PC-9 (cell line): ENCODE measurements around the gene LMX1A. TPM values are rescaled to one million over a fixed set of nuclear protein-coding genes. Genes with fewer than 3 reads are reported as not detected.

ENCODE experiments used
- BruUV-seq: library from RNA; stranded (reverse); fragments of 400-500 nt; replicated peaks from 2 replicates; lab custom pipeline; 2021; lab: Mats Ljungman, UMichigan
- CTCF ChIA-PET: fragments of 300-600 bp; sonication (Branson Sonifier 250); formaldehyde crosslinking; loops from one replicate; lab custom pipeline; 2022; ENCODE audit warnings: antibody characterized with exemption; lab: Charles Lee
- POLR2A ChIA-PET: fragments of 300-600 bp; sonication (Branson Sonifier 250); formaldehyde crosslinking; loops from one replicate; lab custom pipeline; 2022; ENCODE audit warnings: antibody characterized with exemption; ENCODE audit not compliant: unreplicated experiment; lab: Charles Lee
- DNase-seq, 2 experiments: peaks; one replicate each; pipeline versions ENCODE4 v3.0.0 to v3.0.0-alpha.2; 2015 to 2022; ENCODE audit warnings: mixed read lengths in 1 of 2
- H2AFZ ChIP-seq: fragments of 200-600 bp; sonication (generic); 2 replicates; pipeline ENCODE4 v1.8.1; 2017; ENCODE audit warnings: antibody characterized with exemption
- H3F3A ChIP-seq: fragments of 200-600 bp; sonication (generic); 2 replicates; pipeline ENCODE4 v1.8.1; 2017; ENCODE audit warnings: antibody characterized with exemption, mild to moderate bottlenecking, low read depth; ENCODE audit not compliant: insufficient read depth
- H3K27ac ChIP-seq: fragments of 200-600 bp; sonication (generic); 2 replicates; pipeline ENCODE4 v1.6.1; 2016; ENCODE audit warnings: mixed run types
- H3K27me3 ChIP-seq: fragments of 200-600 bp; sonication (generic); 2 replicates; pipeline ENCODE4 v1.6.1; 2016; ENCODE audit warnings: low read depth, mixed run types; ENCODE audit not compliant: insufficient read depth
- H3K36me3 ChIP-seq: fragments of 200-600 bp; sonication (generic); 2 replicates; pipeline ENCODE4 v1.6.1; 2016; ENCODE audit warnings: low read depth, mixed run types
- H3K4me1 ChIP-seq: fragments of 200-600 bp; sonication (generic); replicated peaks from 2 replicates; pipeline ENCODE4 v1.6.1; 2016; ENCODE audit warnings: mixed run types; ENCODE audit not compliant: insufficient read depth
- H3K4me2 ChIP-seq: fragments of 200-600 bp; sonication (generic); 2 replicates; pipeline ENCODE4 v1.6.1; 2017; ENCODE audit warnings: mixed run types
- H3K4me3 ChIP-seq: fragments of 200-600 bp; sonication (generic); 2 replicates; pipeline ENCODE4 v1.6.1; 2016; ENCODE audit warnings: mixed run types
- H3K79me2 ChIP-seq: fragments of 200-600 bp; sonication (generic); 2 replicates; pipeline ENCODE4 v1.6.1; 2017; ENCODE audit warnings: low read depth, mixed run types
- H3K9me2 ChIP-seq: fragments of 200-600 bp; sonication (generic); 2 replicates; pipeline ENCODE4 v1.8.1; 2017; ENCODE audit warnings: mild to moderate bottlenecking; ENCODE audit not compliant: insufficient read depth
- H3K9me3 ChIP-seq: fragments of 200-600 bp; sonication (generic); 2 replicates; pipeline ENCODE4 v1.8.1; 2016; ENCODE audit warnings: low read depth; ENCODE audit not compliant: insufficient read depth
- H4K20me1 ChIP-seq: fragments of 200-600 bp; sonication (generic); 2 replicates; pipeline ENCODE4 v1.8.1; 2017; ENCODE audit not compliant: insufficient read depth
- CTCF ChIP-seq: fragments of 200-600 bp; sonication (generic); conservative IDR thresholded peaks from 2 replicates; pipeline ENCODE4 v1.6.1; 2017; ENCODE audit warnings: mixed run types, antibody characterized with exemption, mild to moderate bottlenecking, moderate library complexity
- EZH2 ChIP-seq: fragments of 200-600 bp; sonication (generic); IDR thresholded peaks from 2 replicates; pipeline ENCODE4 v1.8.0; 2017; ENCODE audit warnings: antibody characterized with exemption, low read depth
- intact Hi-C: fragments of 100-400 bp; cut with micrococcal nuclease; formaldehyde crosslinking; loops from one replicate; pipeline ENCODE4 v1.10.0; 2022; ENCODE audit not compliant: unreplicated experiment
- total RNA-seq: library from RNA; stranded (reverse); gene quantifications from 2 replicates; pipeline ENCODE4 v1.2.3, GENCODE V29; 2021

LMX1A gene
- total RNA-seq, 1 experiment from 2014 or later = not detected

DNA sequence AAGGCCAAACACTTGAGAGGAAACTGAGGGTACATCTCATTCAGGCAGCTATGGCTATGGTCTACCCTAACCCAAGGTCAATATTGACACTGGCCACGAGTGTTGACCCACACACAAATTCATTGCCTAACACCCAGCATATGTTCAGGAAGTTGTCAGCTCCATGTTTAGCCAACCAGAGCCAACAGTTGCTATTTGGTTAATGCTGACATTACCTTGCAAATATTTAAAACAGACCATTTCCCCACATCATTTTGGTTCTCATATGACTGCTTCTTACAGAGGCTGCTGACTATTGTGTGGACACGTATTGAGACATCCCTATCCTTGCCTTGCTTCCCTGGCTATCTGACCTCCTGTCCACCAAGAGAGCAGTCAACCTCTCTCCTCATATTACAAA is 97.3 kb downstream of the LMX1A start:
- no peaks in the 10 kb centered on the region for H3K9me2 ChIP-seq
- intact Hi-C loops = no loop called here
- H3K4me3 ChIP-seq = no peak overlapping the region
- TF ChIP-seq EZH2 (no peak), CTCF (no peak)
- DNase-seq = peak in 1 of 2 experiments; percentile 42
- no peaks in the 10 kb centered on the region for H3K9me3 ChIP-seq
- H2AFZ ChIP-seq = no peak overlapping the region
- no peak overlapping the region for H3K4me2 ChIP-seq
- H3K36me3 ChIP-seq = no peaks in the 10 kb centered on the region
- H3K4me1 ChIP-seq = no peaks in the 10 kb centered on the region
- no peaks in the 10 kb centered on the region for H3K79me2 ChIP-seq
- H3K27me3 ChIP-seq = no peaks in the 10 kb centered on the region; the same call in 1 of the 2 replicates
- BruUV-seq = no TSS peak
- CTCF ChIA-PET = no interaction called here
- H3K27ac ChIP-seq = no peak overlapping the region
- no peaks in the 10 kb centered on the region for H4K20me1 ChIP-seq
- no peaks in the 10 kb centered on the region for H3F3A ChIP-seq
- POLR2A ChIA-PET = no interaction called here

GRCh38 chr1:165257969-165258459 is 98.5 kb downstream of the LMX1A start:
- no peaks in the 10 kb centered on the region for H3K36me3 ChIP-seq
- H4K20me1 ChIP-seq = no peaks in the 10 kb centered on the region
- no peak overlapping the region for H3K4me3 ChIP-seq
- no peaks in the 10 kb centered on the region; the same call in 1 of the 2 replicates for H3K27me3 ChIP-seq
- no peaks in the 10 kb centered on the region for H3K79me2 ChIP-seq
- BruUV-seq = no TSS peak
- H3K9me2 ChIP-seq = no peaks in the 10 kb centered on the region
- no peak overlapping the region for H3K4me2 ChIP-seq
- no peaks in the 10 kb centered on the region for H3F3A ChIP-seq
- POLR2A ChIA-PET = no interaction called here
- H3K4me1 ChIP-seq = no peaks in the 10 kb centered on the region
- CTCF ChIA-PET = interaction anchor here (0.5 to 1.3 kb wide), 2 partner anchors 97 to 364 kb away, joined by 3 to 9 read pairs; no protein-coding TSS in a partner anchor
- TF ChIP-seq EZH2 (no peak), CTCF (peak; percentile 82)
- H2AFZ ChIP-seq = no peak overlapping the region
- peak in 1 of 2 experiments; percentile 32 for DNase-seq
- H3K27ac ChIP-seq = no peak overlapping the region
- intact Hi-C loops = loop anchor here (2.0 kb wide), 1 partner anchor 113 kb away; no protein-coding TSS in a partner anchor
- H3K9me3 ChIP-seq = no peaks in the 10 kb centered on the region

- H3K27ac ChIP-seq = no peak overlapping the region
- H3K9me2 ChIP-seq = no peaks in the 10 kb centered on the region
- H3K4me3 ChIP-seq = no peak overlapping the region
- H3K36me3 ChIP-seq = no peaks in the 10 kb centered on the region
- H3K79me2 ChIP-seq = no peaks in the 10 kb centered on the region
- no peak overlapping the region for H2AFZ ChIP-seq
- no peaks in the 10 kb centered on the region for H3F3A ChIP-seq
- no peak for DNase-seq
- ChIA-PET CTCF (no interaction called here), POLR2A (no interaction called here)
- no TSS peak for BruUV-seq
- H3K9me3 ChIP-seq = no peaks in the 10 kb centered on the region
- no peaks in the 10 kb centered on the region for H3K27me3 ChIP-seq
- H3K4me1 ChIP-seq = no peaks in the 10 kb centered on the region
- TF ChIP-seq CTCF (no peak), EZH2 (no peak)
- H4K20me1 ChIP-seq = no peaks in the 10 kb centered on the region
- no peak overlapping the region for H3K4me2 ChIP-seq
- intact Hi-C loops = no loop called here
These were observed 101.5 kb downstream of the LMX1A start for GRCh38 chr1:165254896-165255625.
